ENCODE measurements around the gene OVCH2. TPM values are rescaled to one million over a fixed set of nuclear protein-coding genes. Genes with fewer than 3 reads are reported as not detected.

The OVCH2 gene
- total and polyA plus RNA-seq, 9 donors: 0.11 to 0.31 (median 0.20) TPM; not detected in 2

DNA sequence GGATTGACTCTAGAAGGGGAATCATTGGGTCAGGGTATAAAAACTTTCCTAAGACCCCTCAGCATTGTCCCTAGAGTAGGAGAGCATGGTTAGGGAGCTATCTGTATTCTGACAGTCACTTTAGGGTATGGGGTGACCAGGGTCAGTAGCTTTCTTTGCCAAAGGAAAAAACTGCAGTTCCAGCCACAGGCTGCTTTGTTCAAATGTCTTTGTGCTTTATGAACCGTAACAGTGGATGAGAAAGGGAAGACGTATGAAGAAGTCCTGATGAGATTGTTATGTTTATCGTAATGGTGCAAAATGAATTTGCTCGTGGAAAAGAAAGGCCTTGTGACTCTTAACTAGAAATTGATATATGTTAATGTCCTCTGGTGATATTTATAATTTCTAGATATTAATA lies 63.0 kb downstream of the OVCH2 start:
- Histone ChIP-seq H3K27me3 (ENCODE audit: control insufficient read depth, insufficient read depth, low read length) (no peaks in the 10 kb centered on the region), H3K4me3 (ENCODE audit: low read length) (no peak overlapping the region), H3K9me3 (replicated peaks; ENCODE audit: control insufficient read depth, low read depth, low read length) (no peaks in the 10 kb centered on the region), H3K4me1 (ENCODE audit: control insufficient read depth, insufficient read depth, low read length) (no peaks in the 10 kb centered on the region), H3K36me3 (ENCODE audit: control insufficient read depth, insufficient read depth, low read length) (peaks cover 32% of the 10 kb centered on the region), H3K27ac (ENCODE audit: low read length) (no peak overlapping the region)
- WGBS (ENCODE audit: insufficient coverage): 87% methylated on average over 3 of the region's 4 CpGs
- DNase-seq: no peak

DNA sequence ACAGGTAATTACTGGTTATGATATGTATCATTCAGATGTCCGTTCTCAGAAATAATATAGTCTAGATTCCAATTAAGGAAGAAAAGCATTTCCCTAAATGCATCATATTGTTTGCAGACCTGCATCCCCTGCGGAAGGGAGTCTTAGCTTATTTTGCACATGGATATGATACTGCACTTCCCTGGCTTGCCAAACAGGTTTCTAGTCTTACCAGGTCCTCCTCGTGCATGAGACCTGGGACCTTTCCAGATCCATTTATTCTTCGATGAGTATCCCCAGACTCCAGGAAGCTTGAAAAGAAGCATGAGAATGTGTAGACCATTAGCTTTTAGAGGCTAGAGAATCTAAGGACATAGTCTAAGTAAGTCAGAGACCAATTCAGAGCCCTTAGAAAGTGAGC lies 63.5 kb downstream of the OVCH2 start:
- 39% methylated on average over 2 of the region's 4 CpGs for WGBS (ENCODE audit: insufficient coverage)
- H3K9me3 ChIP-seq (replicated peaks; ENCODE audit: control insufficient read depth, low read depth, low read length): no peaks in the 10 kb centered on the region
- no peaks in the 10 kb centered on the region for H3K27me3 ChIP-seq (ENCODE audit: control insufficient read depth, insufficient read depth, low read length)
- no peak overlapping the region for H3K27ac ChIP-seq (ENCODE audit: low read length)
- peaks cover 31% of the 10 kb centered on the region for H3K36me3 ChIP-seq (ENCODE audit: control insufficient read depth, insufficient read depth, low read length)
- H3K4me3 ChIP-seq (ENCODE audit: low read length): no peak overlapping the region
- H3K4me1 ChIP-seq (ENCODE audit: control insufficient read depth, insufficient read depth, low read length): peaks cover 1% of the 10 kb centered on the region
- no peak for DNase-seq

DNA sequence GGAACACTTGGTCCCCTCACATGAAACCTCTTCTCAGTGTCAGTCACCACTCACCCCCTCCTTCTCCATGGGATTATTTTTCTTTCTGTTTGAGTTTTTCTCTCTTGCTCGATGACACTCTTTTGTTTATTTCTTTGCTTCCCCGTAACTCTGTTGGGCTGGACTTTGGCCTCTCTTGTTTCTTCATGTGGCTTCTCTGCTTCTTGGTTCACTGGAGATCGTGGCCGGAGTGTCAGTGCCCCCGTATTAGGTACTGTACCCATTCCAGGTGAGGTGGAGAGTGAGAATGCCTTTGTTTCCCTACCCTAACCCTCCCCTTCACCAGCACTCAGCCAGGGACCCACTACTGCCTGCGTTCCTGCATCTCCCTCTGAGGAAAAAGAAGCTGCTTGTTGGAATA lies 65.5 kb downstream of the OVCH2 start:
- Histone ChIP-seq H3K9me3 (replicated peaks; ENCODE audit: control insufficient read depth, low read depth, low read length) (no peaks in the 10 kb centered on the region), H3K36me3 (ENCODE audit: control insufficient read depth, insufficient read depth, low read length) (peaks cover 46% of the 10 kb centered on the region), H3K4me1 (ENCODE audit: control insufficient read depth, insufficient read depth, low read length) (peaks cover 3% of the 10 kb centered on the region), H3K4me3 (ENCODE audit: low read length) (no peak overlapping the region), H3K27me3 (ENCODE audit: control insufficient read depth, insufficient read depth, low read length) (no peaks in the 10 kb centered on the region), H3K27ac (ENCODE audit: low read length) (no peak overlapping the region)
- DNase-seq: no peak
- WGBS (ENCODE audit: insufficient coverage): no CpG with 5 or more reads among the region's 6 CpGs

DNA sequence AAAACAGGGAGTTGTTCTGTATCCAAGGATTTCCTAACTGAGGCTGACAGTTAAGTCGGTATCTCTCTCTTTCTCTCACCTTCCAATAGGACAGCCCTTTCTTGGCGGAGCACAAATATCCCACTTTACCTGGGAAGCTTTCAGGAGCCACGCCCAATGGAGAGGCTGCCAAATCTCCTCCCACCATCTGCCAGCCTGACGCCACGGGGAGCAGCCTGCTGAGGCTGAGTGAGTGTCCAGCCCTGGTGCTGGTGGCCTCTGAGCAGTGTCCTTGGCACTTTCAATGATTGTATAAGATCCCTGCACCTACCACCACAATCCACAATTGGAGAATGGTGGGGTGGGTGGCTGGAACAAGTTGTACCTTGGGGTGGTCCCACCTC lies 66.6 kb downstream of the OVCH2 start:
- Histone ChIP-seq H3K27me3 (ENCODE audit: control insufficient read depth, insufficient read depth, low read length) (no peaks in the 10 kb centered on the region), H3K36me3 (ENCODE audit: control insufficient read depth, insufficient read depth, low read length) (peaks cover 51% of the 10 kb centered on the region), H3K4me1 (ENCODE audit: control insufficient read depth, insufficient read depth, low read length) (peaks cover 8% of the 10 kb centered on the region), H3K27ac (ENCODE audit: low read length) (no peak overlapping the region), H3K9me3 (replicated peaks; ENCODE audit: control insufficient read depth, low read depth, low read length) (no peaks in the 10 kb centered on the region), H3K4me3 (ENCODE audit: low read length) (no peak overlapping the region)
- DNase-seq: no peak
- 93% methylated on average over 3 of the region's 5 CpGs for WGBS (ENCODE audit: insufficient coverage)

Other genes with a start within 250 kb of the OVCH2 start
- 33.1 TPM for gene OLFML1, start 221.0 kb downstream of the OVCH2 start, total RNA-seq
- gene OLFML1, start 221.0 kb downstream of the OVCH2 start, polyA plus RNA-seq (ENCODE audit: insufficient read depth in 1 of 8, insufficient read length in 8 of 8, low replicate concordance in 1 of 8): 10 to 100 TPM; 38.8 to 70.5 (median 48.8) TPM
- gene PPFIBP2, start 192.5 kb downstream of the OVCH2 start, total RNA-seq: 45.4 TPM
- gene PPFIBP2, start 192.5 kb downstream of the OVCH2 start, polyA plus RNA-seq (ENCODE audit: insufficient read depth in 1 of 8, insufficient read length in 8 of 8, low replicate concordance in 1 of 8): 10 to 100 TPM; 40.9 to 72.5 (median 52.3) TPM
- 7.7 TPM for gene CYB5R2, start 33.0 kb downstream of the OVCH2 start, total RNA-seq
- gene CYB5R2, start 33.0 kb downstream of the OVCH2 start, polyA plus RNA-seq (ENCODE audit: insufficient read depth in 1 of 8, insufficient read length in 8 of 8, low replicate concordance in 1 of 8): 10 to 100 TPM in 7 of 8 donors, 1 to 10 TPM in 1; 9.1 to 15.3 (median 14.0) TPM
- gene OR5P2, start 90.5 kb upstream of the OVCH2 start, total RNA-seq: not detected
- not detected for gene OR5P2, start 90.5 kb upstream of the OVCH2 start, polyA plus RNA-seq (ENCODE audit: insufficient read depth in 1 of 8, insufficient read length in 8 of 8, low replicate concordance in 1 of 8)
- gene OR5P3, start 124.4 kb upstream of the OVCH2 start, total RNA-seq: not detected
- under 1 TPM in 1 of 8 donors, not detected in 7; 0.27 TPM for gene OR5P3, start 124.4 kb upstream of the OVCH2 start, polyA plus RNA-seq (ENCODE audit: insufficient read depth in 1 of 8, insufficient read length in 8 of 8, low replicate concordance in 1 of 8)
- gene OR10A6, start 224.8 kb upstream of the OVCH2 start, total RNA-seq: not detected
- gene OR10A6, start 224.8 kb upstream of the OVCH2 start, polyA plus RNA-seq (ENCODE audit: insufficient read depth in 1 of 8, insufficient read length in 8 of 8, low replicate concordance in 1 of 8): not detected
- gene OR10A3, start 235.2 kb upstream of the OVCH2 start, total RNA-seq: not detected
- under 1 TPM in 3 of 8 donors, not detected in 5; 0.04 to 0.17 (median 0.12) TPM for gene OR10A3, start 235.2 kb upstream of the OVCH2 start, polyA plus RNA-seq (ENCODE audit: insufficient read depth in 1 of 8, insufficient read length in 8 of 8, low replicate concordance in 1 of 8)

Data from muscle of leg (tissue), 11 donors.